IMR-90 (cell line): ENCODE measurements around the gene EPHB1. TPM values are rescaled to one million over a fixed set of nuclear protein-coding genes. Genes with fewer than 3 reads are reported as not detected.

Source experiments
- ATAC-seq: fragments of 200-7000 bp; cut with Tn5 transposase; 2 replicates; pipeline ENCODE4 v1.9.1; 2020; ENCODE audit warnings: low read depth, mild to moderate bottlenecking, moderate library complexity
- BruUV-seq: library from RNA; stranded (reverse); fragments of 400-500 nt; replicated peaks from 2 replicates; lab custom pipeline; 2021; lab: Mats Ljungman, UMichigan
- CTCF ChIA-PET: fragments of 300-600 bp; formaldehyde crosslinking; extraction: SDS; loops from one replicate; lab custom pipeline; 2021; ENCODE audit warnings: antibody characterized with exemption; lab: Yijun Ruan, JAX
- POLR2A ChIA-PET: fragments of 300-600 bp; sonication (Branson Sonifier 250); formaldehyde crosslinking; loops from one replicate; lab custom pipeline; 2022; ENCODE audit warnings: antibody characterized with exemption; ENCODE audit not compliant: unreplicated experiment; lab: Charles Lee
- DNase-seq: peaks from one replicate; pipeline ENCODE4 v3.0.0; 2013
- H2AFZ ChIP-seq: replicated peaks from 2 replicates; pipeline ENCODE3; 2013; ENCODE audit warnings: low read length, mild to moderate bottlenecking; ENCODE audit not compliant: poor library complexity
- H2AK5ac ChIP-seq: 2 replicates; pipeline ENCODE4 v1.6.1; 2013; ENCODE audit warnings: low read depth, low read length, inconsistent platforms
- H2AK9ac ChIP-seq: replicated peaks from 2 replicates; pipeline ENCODE3; 2013; ENCODE audit warnings: mild to moderate bottlenecking, low read depth, low read length, moderate library complexity; ENCODE audit not compliant: poor library complexity
- H2BK120ac ChIP-seq: 2 replicates; pipeline ENCODE4 v1.6.1; 2013; ENCODE audit warnings: low read depth, low read length, inconsistent platforms
- H2BK15ac ChIP-seq: 3 replicates; pipeline ENCODE4 v1.6.1; 2013; ENCODE audit warnings: low read depth, low read length, inconsistent platforms
- H2BK20ac ChIP-seq: 2 replicates; pipeline ENCODE4 v1.6.1; 2013; ENCODE audit warnings: low read depth, mild to moderate bottlenecking, inconsistent platforms, low read length, moderate library complexity
- H2BK5ac ChIP-seq: 2 replicates; pipeline ENCODE4 v1.6.1; 2013; ENCODE audit warnings: mild to moderate bottlenecking, low read depth, low read length, inconsistent platforms; ENCODE audit not compliant: poor library complexity, severe bottlenecking
- H3K14ac ChIP-seq: replicated peaks from 2 replicates; pipeline ENCODE4 v1.6.1; 2013; ENCODE audit warnings: low read depth, low read length, inconsistent platforms
- H3K18ac ChIP-seq: 2 replicates; pipeline ENCODE4 v1.6.1; 2013; ENCODE audit warnings: low read depth, low read length, control low read depth
- H3K23ac ChIP-seq: 2 replicates; pipeline ENCODE4 v1.6.1; 2013; ENCODE audit warnings: low read depth, low read length, inconsistent platforms
- H3K27ac ChIP-seq: 2 replicates; pipeline ENCODE4 v1.5.1; 2013; ENCODE audit warnings: mild to moderate bottlenecking, control low read depth, low read length; ENCODE audit not compliant: insufficient read depth
- H3K27me3 ChIP-seq: 2 replicates; pipeline ENCODE4 v1.6.1; 2013; ENCODE audit warnings: low read length; ENCODE audit not compliant: control insufficient read depth, insufficient read depth
- H3K36me3 ChIP-seq: 2 replicates; pipeline ENCODE4 v1.6.1; 2013; ENCODE audit warnings: low read length, mixed read lengths; ENCODE audit not compliant: control insufficient read depth, insufficient read depth
- H3K4ac ChIP-seq: 2 replicates; pipeline ENCODE4 v1.6.1; 2013; ENCODE audit warnings: low read depth, low read length, inconsistent platforms
- H3K4me1 ChIP-seq: 2 replicates; pipeline ENCODE4 v1.6.1; 2013; ENCODE audit warnings: low read length, mixed read lengths; ENCODE audit not compliant: control insufficient read depth, insufficient read depth
- H3K4me2 ChIP-seq: 2 replicates; pipeline ENCODE4 v1.6.1; 2013; ENCODE audit warnings: low read depth, mild to moderate bottlenecking, control low read depth, low read length, moderate library complexity
- H3K4me3 ChIP-seq: 2 replicates; pipeline ENCODE4 v1.5.1; 2013; ENCODE audit warnings: low read depth, mild to moderate bottlenecking, control low read depth, low read length, moderate library complexity; ENCODE audit not compliant: insufficient read depth
- H3K56ac ChIP-seq: 2 replicates; pipeline ENCODE4 v1.6.1; 2013; ENCODE audit warnings: low read length, inconsistent platforms; ENCODE audit not compliant: insufficient read depth; ENCODE audit errors: extremely low read depth
- H3K79me1 ChIP-seq, 2 experiments: 2 replicates each; pipeline ENCODE4 v1.6.1; 2013; ENCODE audit warnings: low read length in 2 of 2, inconsistent platforms in 1 of 2, low read depth in 1 of 2
- H3K9ac ChIP-seq: 2 replicates; pipeline ENCODE4 v1.6.1; 2013; ENCODE audit warnings: low read depth, low read length, control low read depth
- H3K9me1 ChIP-seq: 2 replicates; pipeline ENCODE4 v1.6.1; 2013; ENCODE audit warnings: low read length, inconsistent platforms; ENCODE audit not compliant: insufficient read depth
- H3K9me3 ChIP-seq: 2 replicates; pipeline ENCODE4 v1.6.1; 2013; ENCODE audit warnings: low read length; ENCODE audit not compliant: control insufficient read depth, insufficient read depth
- H4K20me1 ChIP-seq: 2 replicates; pipeline ENCODE4 v1.6.1; 2013; ENCODE audit warnings: low read length, inconsistent platforms; ENCODE audit not compliant: insufficient read depth
- H4K5ac ChIP-seq: 2 replicates; pipeline ENCODE4 v1.6.1; 2013; ENCODE audit warnings: mild to moderate bottlenecking, low read depth, low read length, control low read depth
- H4K8ac ChIP-seq, 2 experiments: 2 replicates each; pipeline ENCODE4 v1.6.1; 2013; ENCODE audit warnings: low read depth in 2 of 2, low read length in 2 of 2, control low read depth in 1 of 2, inconsistent platforms in 1 of 2
- H4K91ac ChIP-seq: 2 replicates; pipeline ENCODE4 v1.6.1; 2013; ENCODE audit warnings: low read depth, low read length, inconsistent platforms; ENCODE audit not compliant: insufficient read depth
- BHLHE40 ChIP-seq: fragments of 150-350 bp; IDR thresholded peaks from 2 replicates; pipeline ENCODE4 v1.6.1; 2016; ENCODE audit warnings: mild to moderate bottlenecking, low read depth, low read length
- CEBPB ChIP-seq: IDR thresholded peaks from 2 replicates; pipeline ENCODE4 v1.6.1; 2012; ENCODE audit warnings: low read depth, low read length, improper control_type of control experiment
- CHD1 ChIP-seq: IDR thresholded peaks from 2 replicates; pipeline ENCODE4 v1.6.1; 2012; ENCODE audit warnings: low read depth, low read length, improper control_type of control experiment
- CTCF ChIP-seq: conservative IDR thresholded peaks from 2 replicates; pipeline ENCODE4 v1.5.1; 2012; ENCODE audit warnings: mild to moderate bottlenecking, low read depth, low read length, improper control_type of control experiment
- ELK1 ChIP-seq: fragments of 150-350 bp; IDR thresholded peaks from 2 replicates; pipeline ENCODE4 v1.6.1; 2016; ENCODE audit warnings: low read depth, mild to moderate bottlenecking, low read length, moderate library complexity, borderline replicate concordance
- FOS ChIP-seq: fragments of 150-350 bp; IDR thresholded peaks from 2 replicates; pipeline ENCODE4 v1.6.1; 2016; ENCODE audit warnings: low read depth, low read length
- MAFK ChIP-seq: IDR thresholded peaks from 2 replicates; pipeline ENCODE4 v1.6.1; 2012; ENCODE audit warnings: low read depth, low read length, improper control_type of control experiment
- MXI1 ChIP-seq: IDR thresholded peaks from 2 replicates; pipeline ENCODE4 v1.6.1; 2012; ENCODE audit warnings: low read depth, mild to moderate bottlenecking, low read length, moderate library complexity, borderline replicate concordance
- NFE2L2 ChIP-seq: fragments of 150-350 bp; IDR thresholded peaks from 2 replicates; pipeline ENCODE4 v1.6.1; 2016; ENCODE audit warnings: low read depth, mild to moderate bottlenecking, low read length
- POLR2A ChIP-seq: IDR thresholded peaks from 2 replicates; pipeline ENCODE4 v1.6.1; 2012; ENCODE audit warnings: mild to moderate bottlenecking, low read depth, low read length
- RAD21 ChIP-seq: IDR thresholded peaks from 2 replicates; pipeline ENCODE4 v1.6.1; 2012; ENCODE audit warnings: low read length, improper control_type of control experiment
- RFX5 ChIP-seq: IDR thresholded peaks from 2 replicates; pipeline ENCODE4 v1.8.0; 2012; ENCODE audit warnings: low read depth, mild to moderate bottlenecking, low read length, moderate library complexity
- SMC3 ChIP-seq: fragments of 150-350 bp; IDR thresholded peaks from 2 replicates; pipeline ENCODE4 v1.6.1; 2016; ENCODE audit warnings: low read depth, mild to moderate bottlenecking, antibody characterized with exemption, low read length, moderate library complexity
- dilution Hi-C: fragments of 300-500 bp; cut with HindIII; formaldehyde crosslinking; loops from one replicate; pipeline ENCODE4 v1.14.3; 2018; ENCODE audit warnings: low sequenced_read_pairs; ENCODE audit not compliant: unreplicated experiment
- in situ Hi-C: fragments of 300-500 bp; cut with MboI; formaldehyde crosslinking; loops from 3 replicates; pipeline ENCODE4 v1.14.3; 2019; ENCODE audit warnings: low sequenced_read_pairs, inconsistent platforms, mixed read lengths
- intact Hi-C: fragments of 100-400 bp; cut with micrococcal nuclease; formaldehyde crosslinking; loops from 2 replicates; pipeline ENCODE4 v1.10.0; 2022
- polyA plus RNA-seq, 3 experiments: library from polyadenylated mRNA; depleted of rRNA; stranded (reverse); fragments of >200 nt; gene quantifications; 2 replicates each; pipeline ENCODE4 v1.2.3, GENCODE V29; 2012; ENCODE audit warnings: low replicate concordance in 1 of 3
- total RNA-seq: library from RNA; depleted of rRNA; stranded (reverse); fragments of >200 nt; gene quantifications from 2 replicates; pipeline ENCODE4 v1.2.3, GENCODE V29; 2012

Gene EPHB1
- total and polyA plus RNA-seq, 2 of the 4 experiments (the other 2 are of a cell fraction), result 0.17 to 0.36 TPM

- H3K79me1 ChIP-seq, result no peaks in the 10 kb centered on the region
- H3K36me3 ChIP-seq, result no peaks in the 10 kb centered on the region
- no peak overlapping the region for H2AFZ ChIP-seq
- no peaks in the 10 kb centered on the region for H3K4me1 ChIP-seq
- ChIA-PET CTCF (no interaction called here), POLR2A (no interaction called here)
- intact Hi-C loops (no loop called here), dilution Hi-C loops (no loop called here), in situ Hi-C loops (loop anchor here (25.0 kb wide), 1 partner anchor 103 kb away; no protein-coding TSS in a partner anchor)
- H2AK5ac ChIP-seq, result no peak overlapping the region
- H4K8ac ChIP-seq, result no peak overlapping the region
- no peak overlapping the region for H3K27ac ChIP-seq
- H2BK5ac ChIP-seq, result no peak overlapping the region
- no peak overlapping the region for H3K14ac ChIP-seq
- DNase-seq, result no peak
- no peak overlapping the region for H3K4ac ChIP-seq
- no peak overlapping the region for H3K9ac ChIP-seq
- no peak overlapping the region for H3K18ac ChIP-seq
- no peak overlapping the region for H3K56ac ChIP-seq
- no peak overlapping the region for H3K4me2 ChIP-seq
- H2BK120ac ChIP-seq, result no peak overlapping the region
- H3K9me3 ChIP-seq, result no peaks in the 10 kb centered on the region
- no peak overlapping the region for H3K4me3 ChIP-seq
- no peak for ATAC-seq
- H2BK20ac ChIP-seq, result no peak overlapping the region
- H4K20me1 ChIP-seq, result no peaks in the 10 kb centered on the region
- no peaks in the 10 kb centered on the region for H3K9me1 ChIP-seq
- H3K27me3 ChIP-seq, result no peaks in the 10 kb centered on the region
- no peak overlapping the region for H4K91ac ChIP-seq
- no TSS peak for BruUV-seq
- TF ChIP-seq NFE2L2, result no peak
- no peak for TF ChIP-seq SMC3
- TF ChIP-seq BHLHE40, result no peak
- no peak for TF ChIP-seq CHD1
- no peak for TF ChIP-seq FOS
- no peak for TF ChIP-seq ELK1
- TF ChIP-seq POLR2A, result no peak
- TF ChIP-seq RFX5, result no peak
- TF ChIP-seq MAFK, result no peak
- TF ChIP-seq MXI1, result no peak
- no peak for TF ChIP-seq CEBPB
- TF ChIP-seq CTCF, result no peak
- TF ChIP-seq RAD21, result no peak
- H3K23ac ChIP-seq, result no peak overlapping the region
- no peak overlapping the region for H2AK9ac ChIP-seq
- H2BK15ac ChIP-seq, result no peak overlapping the region
- H4K5ac ChIP-seq, result no peak overlapping the region
Observed at GRCh38 chr3:134959516-134959915, 164.5 kb downstream of the EPHB1 start.
